OCI-LY7 (cell line): Measurements from ENCODE around the gene GPR55. TPM values are rescaled to one million over a fixed set of nuclear protein-coding genes. Genes with fewer than 3 reads are reported as not detected.

Experiments
- BruUV-seq: library from RNA; stranded (reverse); fragments of 400-500 nt; replicated peaks from 2 replicates; lab custom pipeline; 2021; lab: Mats Ljungman, UMichigan
- CTCF ChIA-PET: fragments of 300-600 bp; sonication (Branson Sonifier 250); formaldehyde crosslinking; loops from one replicate; lab custom pipeline; 2022; ENCODE audit warnings: antibody characterized with exemption; ENCODE audit not compliant: unreplicated experiment; lab: Charles Lee
- POLR2A ChIA-PET: fragments of 300-600 bp; sonication (Branson Sonifier 250); formaldehyde crosslinking; loops from one replicate; lab custom pipeline; 2022; ENCODE audit warnings: antibody characterized with exemption; lab: Charles Lee
- DNase-seq: peaks from one replicate; pipeline ENCODE4 v3.0.0-alpha.2; 2015; ENCODE audit warnings: low spot score
- H2AFZ ChIP-seq: fragments of 200-600 bp; sonication (generic), shearing (Covaris generic); 2 replicates; pipeline ENCODE4 v1.6.1; 2014; ENCODE audit warnings: mild to moderate bottlenecking, antibody characterized with exemption, low read length, moderate library complexity
- H3K27ac ChIP-seq: fragments of 200-600 bp; sonication (generic); 2 replicates; pipeline ENCODE4 v1.5.1; 2014; ENCODE audit warnings: mixed run types, low read depth, mild to moderate bottlenecking, moderate library complexity, low read length, inconsistent platforms; ENCODE audit not compliant: poor library complexity, severe bottlenecking
- H3K36me3 ChIP-seq: fragments of 200-600 bp; sonication (generic); 2 replicates; pipeline ENCODE4 v1.6.1; 2014; ENCODE audit warnings: mild to moderate bottlenecking, antibody characterized with exemption, low read length, moderate library complexity, mixed read lengths; ENCODE audit not compliant: insufficient read depth
- H3K4me1 ChIP-seq: fragments of 200-600 bp; sonication (generic); 2 replicates; pipeline ENCODE4 v1.5.1; 2014; ENCODE audit warnings: mild to moderate bottlenecking, low read length; ENCODE audit not compliant: insufficient read depth, poor library complexity, severe bottlenecking
- H3K4me2 ChIP-seq: fragments of 200-600 bp; sonication (generic); 2 replicates; pipeline ENCODE4 v1.6.1; 2014; ENCODE audit warnings: mild to moderate bottlenecking, low read length
- H3K4me3 ChIP-seq: fragments of 200-600 bp; sonication (generic); 2 replicates; pipeline ENCODE4 v1.5.1; 2014; ENCODE audit warnings: mild to moderate bottlenecking, low read depth, low read length; ENCODE audit not compliant: poor library complexity, severe bottlenecking
- H3K79me2 ChIP-seq: fragments of 200-600 bp; sonication (generic); 2 replicates; pipeline ENCODE4 v1.6.1; 2016; ENCODE audit warnings: low read depth, mild to moderate bottlenecking, low read length, moderate library complexity, mixed read lengths; ENCODE audit not compliant: insufficient read depth
- H3K9me2 ChIP-seq: fragments of 200-600 bp; sonication (generic); 2 replicates; pipeline ENCODE4 v1.6.1; 2016; ENCODE audit warnings: mild to moderate bottlenecking, low read length, mixed read lengths; ENCODE audit not compliant: insufficient read depth
- H3K9me3 ChIP-seq: fragments of 200-600 bp; sonication (generic); 2 replicates; pipeline ENCODE4 v1.6.1; 2014; ENCODE audit warnings: mild to moderate bottlenecking, mixed run types, low read length, mixed read lengths
- H4K20me1 ChIP-seq: fragments of 200-600 bp; sonication (generic); 2 replicates; pipeline ENCODE4 v1.6.1; 2014; ENCODE audit warnings: mild to moderate bottlenecking, antibody characterized with exemption, low read length, moderate library complexity, mixed read lengths; ENCODE audit not compliant: insufficient read depth
- EZH2phosphoT487 ChIP-seq: fragments of 200-600 bp; sonication (generic); IDR thresholded peaks from 2 replicates; pipeline ENCODE4 v1.6.1; 2018; ENCODE audit warnings: low read depth, borderline replicate concordance, mild to moderate bottlenecking, mixed run types, antibody characterized with exemption, low read length, moderate library complexity, mixed read lengths
- intact Hi-C: fragments of 100-400 bp; cut with micrococcal nuclease; formaldehyde crosslinking; loops from one replicate; pipeline ENCODE4 v1.10.0; 2022; ENCODE audit not compliant: unreplicated experiment
- total RNA-seq, 2 experiments: library from RNA; depleted of rRNA in 1 of 2; stranded (reverse); fragments of >200 nt in 1 of 2; shearing (Covaris generic) in 1 of 2; gene quantifications; 2 replicates each; pipeline ENCODE4 v1.2.3, GENCODE V29; 2014 to 2022
- TF ChIP-seq, protein P1 (sequence below): fragments of 200-600 bp; sonication (generic); conservative IDR thresholded peaks from 2 replicates; pipeline ENCODE4 v1.5.1; 2014; ENCODE audit warnings: mild to moderate bottlenecking, antibody characterized with exemption, low read length, moderate library complexity, mixed read lengths

Gene GPR55
- total RNA-seq, 2 experiments from 2014 or later = 0.22 TPM; not detected in 1

DNA sequence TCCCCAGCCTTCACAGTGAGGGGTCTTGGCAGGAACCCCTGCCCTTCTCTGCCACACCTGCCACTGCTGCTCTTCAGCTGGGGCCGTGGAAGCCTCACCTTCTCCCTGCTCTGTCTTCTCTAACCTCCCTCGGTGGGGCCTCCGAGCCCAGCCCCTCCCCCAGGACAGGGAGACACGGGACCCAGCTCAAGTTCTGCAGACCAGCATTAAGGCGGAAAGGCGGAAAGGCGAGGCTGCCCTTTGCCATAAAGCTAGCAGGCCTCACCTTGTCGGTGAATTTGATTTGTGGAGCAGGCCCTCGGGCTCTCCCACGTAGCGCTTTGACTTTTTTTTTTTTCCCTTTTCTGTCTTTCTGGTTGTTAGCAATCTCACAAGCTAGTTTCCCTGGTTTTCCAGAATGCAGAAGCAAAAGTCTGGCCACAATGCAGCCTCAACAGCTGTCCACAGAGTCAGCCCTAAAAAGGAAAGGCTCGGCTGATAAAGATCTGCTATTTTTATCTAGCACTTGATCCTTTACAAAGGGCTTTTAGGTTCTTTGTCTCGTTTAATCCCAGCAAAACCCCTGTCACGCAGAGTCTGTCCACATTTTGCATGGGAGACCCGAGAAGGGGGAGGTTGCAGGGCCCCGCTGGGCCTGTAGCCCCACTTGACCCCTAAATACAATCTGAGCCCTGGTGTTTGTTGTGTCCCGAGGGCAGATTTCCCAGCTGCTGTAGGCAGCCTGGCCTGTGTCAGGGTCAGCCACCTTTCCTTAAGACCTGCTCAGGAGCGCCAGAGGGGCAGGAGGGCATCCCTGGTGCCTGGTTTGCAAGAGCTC lies 54.3 kb downstream of the GPR55 start:
- peaks cover 19% of the 10 kb centered on the region for H3K4me1 ChIP-seq

DNA sequence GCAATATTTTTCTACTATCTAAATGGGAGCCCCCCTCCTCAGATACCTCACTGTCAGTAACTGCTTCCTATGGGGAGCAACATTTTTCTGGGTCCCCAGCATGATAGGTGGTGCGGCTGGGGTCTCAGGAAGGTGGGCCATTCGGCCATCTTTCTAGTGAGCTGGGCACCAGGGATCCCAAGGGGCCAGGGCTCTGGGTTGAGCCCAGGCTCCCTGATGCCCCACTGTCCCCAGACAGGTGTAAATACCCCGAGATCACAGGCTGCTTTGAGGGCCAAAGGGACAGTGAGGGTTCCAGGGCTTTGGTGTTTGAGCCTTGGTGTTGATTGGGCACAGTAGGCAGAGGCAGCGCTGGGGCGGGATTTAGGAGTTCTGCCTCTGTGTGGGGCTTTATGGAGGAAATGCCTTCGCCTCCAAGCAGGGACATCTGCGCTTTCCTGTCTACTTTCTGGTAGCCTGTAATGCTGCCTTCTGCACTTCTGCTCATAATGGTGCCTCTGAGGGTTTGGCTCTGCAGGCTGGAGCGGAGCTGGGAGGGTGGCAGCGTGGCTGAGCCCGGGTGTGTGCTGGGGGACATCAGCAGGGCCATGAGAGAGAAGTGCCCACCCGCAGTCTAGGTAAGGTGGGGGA lies 55.0 kb downstream of the GPR55 start:
- Histone ChIP-seq H4K20me1 (no peaks in the 10 kb centered on the region), H3K9me3 (no peaks in the 10 kb centered on the region), H3K4me3 (no peak overlapping the region), H3K36me3 (no peaks in the 10 kb centered on the region), H3K27ac (no peak overlapping the region), H2AFZ (no peak overlapping the region), H3K9me2 (no peaks in the 10 kb centered on the region), H3K4me2 (no peak overlapping the region), H3K79me2 (no peaks in the 10 kb centered on the region), H3K4me1 (peaks cover 19% of the 10 kb centered on the region)
- no TSS peak for BruUV-seq
- no peak for DNase-seq
- TF ChIP-seq, protein P1, sequence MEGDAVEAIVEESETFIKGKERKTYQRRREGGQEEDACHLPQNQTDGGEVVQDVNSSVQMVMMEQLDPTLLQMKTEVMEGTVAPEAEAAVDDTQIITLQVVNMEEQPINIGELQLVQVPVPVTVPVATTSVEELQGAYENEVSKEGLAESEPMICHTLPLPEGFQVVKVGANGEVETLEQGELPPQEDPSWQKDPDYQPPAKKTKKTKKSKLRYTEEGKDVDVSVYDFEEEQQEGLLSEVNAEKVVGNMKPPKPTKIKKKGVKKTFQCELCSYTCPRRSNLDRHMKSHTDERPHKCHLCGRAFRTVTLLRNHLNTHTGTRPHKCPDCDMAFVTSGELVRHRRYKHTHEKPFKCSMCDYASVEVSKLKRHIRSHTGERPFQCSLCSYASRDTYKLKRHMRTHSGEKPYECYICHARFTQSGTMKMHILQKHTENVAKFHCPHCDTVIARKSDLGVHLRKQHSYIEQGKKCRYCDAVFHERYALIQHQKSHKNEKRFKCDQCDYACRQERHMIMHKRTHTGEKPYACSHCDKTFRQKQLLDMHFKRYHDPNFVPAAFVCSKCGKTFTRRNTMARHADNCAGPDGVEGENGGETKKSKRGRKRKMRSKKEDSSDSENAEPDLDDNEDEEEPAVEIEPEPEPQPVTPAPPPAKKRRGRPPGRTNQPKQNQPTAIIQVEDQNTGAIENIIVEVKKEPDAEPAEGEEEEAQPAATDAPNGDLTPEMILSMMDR = no peak
- no peak for TF ChIP-seq EZH2phosphoT487
- intact Hi-C loops = no loop called here
- POLR2A ChIA-PET = interaction anchor here (0.7 kb wide), 1 partner anchor 60 kb away, joined by 3 read pairs; no protein-coding TSS in a partner anchor
- CTCF ChIA-PET = no interaction called here

More for the DNA sequence above, 54.3 kb downstream of the GPR55 start:
- no TSS peak for BruUV-seq
- Histone ChIP-seq H3K79me2 (no peaks in the 10 kb centered on the region), H3K27ac (no peak overlapping the region), H3K36me3 (no peaks in the 10 kb centered on the region), H3K4me3 (no peak overlapping the region), H2AFZ (no peak overlapping the region), H3K4me2 (no peak overlapping the region), H3K9me3 (no peaks in the 10 kb centered on the region), H3K9me2 (no peaks in the 10 kb centered on the region), H4K20me1 (no peaks in the 10 kb centered on the region; the same call in 1 of the 2 replicates)
- no peak for TF ChIP-seq EZH2phosphoT487
- TF ChIP-seq, protein P1 = no peak
- CTCF ChIA-PET = no interaction called here
- DNase-seq = no peak
- POLR2A ChIA-PET = interaction anchor here (0.5 to 0.7 kb wide), 2 partner anchors 60 to 715 kb away, joined by 3 read pairs; no protein-coding TSS in a partner anchor
- intact Hi-C loops = no loop called here
